ENCODE measurements around the gene CXCR5.

Gene CXCR5

GRCh38 chr11:118938491-118939403 lies 55.1 kb downstream of the CXCR5 start:
- ATAC-seq, result peak; percentile 28
- Mint-ChIP-seq H3K27me3 (peaks cover 8% of the 10 kb centered on the region), H3K4me3 (no peak overlapping the region), H3K27ac (no peak overlapping the region), H3K4me1 (peaks cover 16% of the 10 kb centered on the region), H3K36me3 (no peaks in the 10 kb centered on the region), H3K9me3 (no peaks in the 10 kb centered on the region)

GRCh38 chr11:118939404-118939915 lies 55.8 kb downstream of the CXCR5 start:
- Mint-ChIP-seq H3K27me3 (peaks cover 8% of the 10 kb centered on the region), H3K4me3 (no peak overlapping the region), H3K4me1 (peaks cover 16% of the 10 kb centered on the region), H3K27ac (no peak overlapping the region), H3K9me3 (no peaks in the 10 kb centered on the region), H3K36me3 (no peaks in the 10 kb centered on the region)
- no peak for ATAC-seq

- peak; percentile 56 for ATAC-seq
- Mint-ChIP-seq H3K9me3 (no peaks in the 10 kb centered on the region), H3K27me3 (peaks cover 8% of the 10 kb centered on the region), H3K36me3 (no peaks in the 10 kb centered on the region), H3K4me3 (no peak overlapping the region), H3K27ac (peak overlapping the region; percentile 43), H3K4me1 (peaks cover 12% of the 10 kb centered on the region)
Observed at GRCh38 chr11:118939953-118940598, 56.4 kb downstream of the CXCR5 start.

GRCh38 chr11:118947091-118947490 lies 63.4 kb downstream of the CXCR5 start:
- no peak for ATAC-seq
- Mint-ChIP-seq H3K27ac (no peak overlapping the region), H3K4me3 (no peak overlapping the region), H3K4me1 (no peaks in the 10 kb centered on the region), H3K27me3 (peaks cover 38% of the 10 kb centered on the region), H3K36me3 (no peaks in the 10 kb centered on the region), H3K9me3 (no peaks in the 10 kb centered on the region)

Measured in stimulated activated memory B cell treated with anti-CD40 and anti-IgM and Interleukin-4, amounts not matched to agents 10 μg/mL and 1 μg/mL and 100 μg/mL, for 72 hours (primary cell).